ENCODE results near the gene IFNGR2. TPM values are rescaled to one million over a fixed set of nuclear protein-coding genes. Genes with fewer than 3 reads are reported as not detected.

Gene IFNGR2
- total RNA-seq, 1 experiment from 2014 or later, result 44.1 TPM

- no peak for DNase-seq
- no peak overlapping the region for H2BK120ac ChIP-seq (ENCODE audit: low read depth, low read length, poor library complexity, severe bottlenecking)
- H4K5ac ChIP-seq (ENCODE audit: insufficient read length, low read depth, low read length), result no peak overlapping the region
- peaks cover 13 to 38% (median 32%) of the 10 kb centered on the region in 3 experiments; a peak in 6 of 7 replicates for H3K36me3 Mint-ChIP-seq (ENCODE audit: insufficient read depth in 1 of 3, low read depth in 3 of 3)
- no peak overlapping the region for H3K27ac Mint-ChIP-seq
- no peak overlapping the region for H4K91ac ChIP-seq (ENCODE audit: insufficient read length, low read depth, low read length)
- H3K4me1 Mint-ChIP-seq, result peaks cover 16 to 18% of the 10 kb centered on the region in 2 experiments
- H2BK12ac ChIP-seq (ENCODE audit: insufficient read length, low read depth, low read length), result no peak overlapping the region
- no peak overlapping the region for H3K4me2 ChIP-seq (ENCODE audit: insufficient read depth, insufficient read length, low read length)
- H2BK5ac ChIP-seq (ENCODE audit: insufficient read length, low read length), result no peak overlapping the region
- peaks cover 32 to 40% of the 10 kb centered on the region in 2 experiments for H3K9me3 Mint-ChIP-seq
- H3T11ph ChIP-seq (ENCODE audit: low read length), result no peak overlapping the region
- peaks cover 3% of the 10 kb centered on the region; the same call in 1 of the 2 replicates for H3K27me3 Mint-ChIP-seq (ENCODE audit: low read depth)
- no peak overlapping the region for H2BK20ac ChIP-seq (ENCODE audit: low read depth, low read length, poor library complexity, severe bottlenecking)
- H3K9me3 ChIP-seq (ENCODE audit: control insufficient read depth, low read depth, low read length), result no peaks in the 10 kb centered on the region
- H2AK5ac ChIP-seq (ENCODE audit: insufficient read length, low read length), result no peak overlapping the region
- no peaks in the 10 kb centered on the region for H3K79me2 ChIP-seq (ENCODE audit: insufficient read depth, low read length)
- H2BK15ac ChIP-seq (ENCODE audit: low read depth, low read length), result no peak overlapping the region
- no peak overlapping the region for H3K18ac ChIP-seq (ENCODE audit: insufficient read length, low read depth, low read length)
- peaks cover 2% of the 10 kb centered on the region for H3K23me2 ChIP-seq (ENCODE audit: insufficient read length, low read depth, low read length, poor library complexity, severe bottlenecking)
- H3K27me3 ChIP-seq (ENCODE audit: insufficient read depth, low read length), result no peaks in the 10 kb centered on the region
- TF ChIP-seq CTCF (conservative IDR thresholded peaks at IDR 0.05), result no peak
- no peaks in the 10 kb centered on the region for H4K20me1 ChIP-seq (ENCODE audit: control insufficient read depth, insufficient read depth, insufficient read length)
- no CpG with 5 or more reads among the region's 5 CpGs for WGBS (ENCODE audit: extremely low coverage, insufficient read length, low lambda C conversion rate)
- H3K4me3 Mint-ChIP-seq, result no peak overlapping the region
- H3K14ac ChIP-seq (ENCODE audit: insufficient read depth, low read length), result no peak overlapping the region
- H3K23ac ChIP-seq (ENCODE audit: insufficient read length, low read depth, low read length), result no peak overlapping the region
- no peak overlapping the region for H4K8ac ChIP-seq (replicated peaks; ENCODE audit: insufficient read length, low read depth, low read length)
- no peaks in the 10 kb centered on the region for H3K4me1 ChIP-seq (ENCODE audit: insufficient read depth, low read length)
- H3K9ac ChIP-seq (ENCODE audit: extremely low read depth, insufficient read length, low read length), result no peak overlapping the region
- no peak overlapping the region for H3K56ac ChIP-seq (ENCODE audit: insufficient read length, low read depth, low read length)
- H2AFZ ChIP-seq (ENCODE audit: low read length), result no peak overlapping the region
- H3K79me1 ChIP-seq (ENCODE audit: insufficient read depth, low read depth, low read length, poor library complexity, severe bottlenecking), result no peaks in the 10 kb centered on the region
- no peak overlapping the region for H3K4ac ChIP-seq (ENCODE audit: low read depth, low read length)
- H3K27ac ChIP-seq (ENCODE audit: insufficient read length, low read depth, low read length), result no peak overlapping the region
Measured at GRCh38 chr21:33364830-33365229, 38.4 kb upstream of the IFNGR2 start.
